HepG2 (cell line): ENCODE measurements around the gene GNA14. TPM values are rescaled to one million over a fixed set of nuclear protein-coding genes. Genes with fewer than 3 reads are reported as not detected.

Source experiments
- ATAC-seq: fragments of 200-7000 bp; cut with Tn5 transposase; 3 replicates; pipeline ENCODE4 v1.9.1; 2020; ENCODE audit warnings: mild to moderate bottlenecking, moderate library complexity
- BruUV-seq: library from RNA; stranded (reverse); fragments of 400-500 nt; replicated peaks from 2 replicates; lab custom pipeline; 2021; lab: Mats Ljungman, UMichigan
- CTCF ChIA-PET: fragments of 300-600 bp; formaldehyde crosslinking; extraction: SDS; loops from one replicate; lab custom pipeline; 2021; ENCODE audit warnings: low total read pairs, inconsistent platforms, low intra/inter-chr PET ratio; lab: Yijun Ruan, JAX
- POLR2A ChIA-PET: fragments of 350-600 bp; sonication (Branson Sonifier 250); formaldehyde crosslinking; loops from one replicate; lab custom pipeline; 2020; ENCODE audit warnings: antibody characterized with exemption, inconsistent platforms; lab: Yijun Ruan, JAX
- DNase-seq: peaks from one replicate; pipeline ENCODE4 v3.0.0-alpha.2; 2015; ENCODE audit warnings: low spot score
- FAIRE-seq: peaks from 3 replicates; lab custom pipeline; 2011; peaks lifted over from hg19 to GRCh38; lab: Jason Lieb, UNC
- H2AFZ ChIP-seq: one replicate; pipeline ENCODE4 v1.6.1; 2011; ENCODE audit warnings: low read length, inconsistent platforms
- H3K27ac ChIP-seq: fragments of 300-600 bp; 3 replicates; pipeline ENCODE4 v1.8.0; 2011; ENCODE audit warnings: mixed run types, mild to moderate bottlenecking, mixed read lengths, low read length, inconsistent platforms; ENCODE audit not compliant: insufficient read depth; ENCODE audit errors: extremely low read length
- H3K27me3 ChIP-seq, 2 experiments: fragments of 200-600 bp in 1 of 2; 2 replicates in 1 of 2; 3 replicates in 1 of 2; pipeline versions ENCODE4 v1.6.0 to v1.8.0; 2011; ENCODE audit warnings: low read length in 2 of 2, mild to moderate bottlenecking in 2 of 2, moderate library complexity in 2 of 2, inconsistent platforms in 1 of 2; ENCODE audit not compliant: insufficient read depth in 2 of 2, control insufficient read depth in 1 of 2
- H3K36me3 ChIP-seq, 2 experiments: fragments of 200-600 bp in 1 of 2; replicated peaks in 1 of 2; 2 replicates in 1 of 2; 3 replicates in 1 of 2; pipeline versions ENCODE4 v1.5.1 to v1.8.0; 2011; ENCODE audit warnings: low read length in 2 of 2, inconsistent platforms in 1 of 2; ENCODE audit not compliant: insufficient read depth in 2 of 2, control insufficient read depth in 1 of 2
- H3K4me1 ChIP-seq: 2 replicates; pipeline ENCODE4 v1.5.1; 2012; ENCODE audit warnings: low read length, inconsistent platforms; ENCODE audit not compliant: insufficient read depth
- H3K4me2 ChIP-seq: 2 replicates; pipeline ENCODE4 v1.6.0; 2011; ENCODE audit warnings: low read depth, low read length, inconsistent platforms
- H3K4me3 ChIP-seq, 3 experiments: fragments of 200-600 bp in 1 of 3; sonication (generic), shearing (Covaris generic) in 1 of 3; replicated peaks in 1 of 3; 2 replicates each; pipeline ENCODE4 v1.5.1; 2011 to 2016; ENCODE audit warnings: low read length in 3 of 3, inconsistent platforms in 2 of 3, low read depth in 2 of 3, mild to moderate bottlenecking in 2 of 3, control low read depth in 1 of 3, mixed read lengths in 1 of 3; ENCODE audit not compliant: insufficient read depth in 1 of 3
- H3K79me2 ChIP-seq: one replicate; pipeline ENCODE4 v1.6.1; 2011; ENCODE audit warnings: low read length, inconsistent platforms; ENCODE audit not compliant: insufficient read depth
- H3K9ac ChIP-seq: 2 replicates; pipeline ENCODE4 v1.6.0; 2011; ENCODE audit warnings: mild to moderate bottlenecking, low read depth, low read length, inconsistent platforms; ENCODE audit not compliant: insufficient read depth
- H3K9me3 ChIP-seq: 2 replicates; pipeline ENCODE4 v1.5.1; 2012; ENCODE audit warnings: mild to moderate bottlenecking, low read length
- H4K20me1 ChIP-seq: 2 replicates; pipeline ENCODE4 v1.6.0; 2011; ENCODE audit warnings: inconsistent platforms, mild to moderate bottlenecking, low read length, moderate library complexity; ENCODE audit not compliant: insufficient read depth
- FOSL2 ChIP-seq: sonication (generic); formaldehyde crosslinking; IDR thresholded peaks from 2 replicates; pipeline ENCODE4 v1.4.0; 2020; ENCODE audit warnings: missing genetic modification reagents
- MLX ChIP-seq: IDR thresholded peaks from 2 replicates; pipeline ENCODE4 v1.6.1; 2016
- RERE ChIP-seq: IDR thresholded peaks from 2 replicates; pipeline ENCODE4 v1.6.1; 2016; ENCODE audit warnings: low read depth, missing genetic modification reagents, missing compliant biosample characterization
- STAT5B ChIP-seq: sonication (generic); formaldehyde crosslinking; IDR thresholded peaks from 2 replicates; pipeline ENCODE4 v1.4.0; 2020; ENCODE audit warnings: missing genetic modification reagents
- SUZ12 ChIP-seq: fragments of 150-350 bp; IDR thresholded peaks from 2 replicates; pipeline ENCODE4 v1.6.1; 2014; ENCODE audit warnings: low read depth, low read length
- TBP ChIP-seq: sonication (generic); formaldehyde crosslinking; IDR thresholded peaks from 2 replicates; pipeline ENCODE4 v1.5.0; 2020; ENCODE audit warnings: missing genetic modification reagents
- ZFP36L1 ChIP-seq: sonication (generic); formaldehyde crosslinking; IDR thresholded peaks from 2 replicates; pipeline ENCODE4 v1.8.0; 2022; ENCODE audit warnings: mild to moderate bottlenecking, missing genetic modification reagents, moderate library complexity
- ZMYM4 ChIP-seq: sonication (generic); formaldehyde crosslinking; IDR thresholded peaks from 2 replicates; pipeline ENCODE4 v1.8.1; 2023; ENCODE audit warnings: mild to moderate bottlenecking, missing genetic modification reagents
- ZNF225 ChIP-seq: sonication (generic); formaldehyde crosslinking; IDR thresholded peaks from 2 replicates; pipeline ENCODE4 v1.4.0; 2020; ENCODE audit warnings: mild to moderate bottlenecking, missing genetic modification reagents
- ZNF264 ChIP-seq: sonication (generic); formaldehyde crosslinking; IDR thresholded peaks from 2 replicates; pipeline ENCODE4 v1.4.0; 2020; ENCODE audit warnings: missing genetic modification reagents
- ZNF674 ChIP-seq: sonication (generic); formaldehyde crosslinking; IDR thresholded peaks from 2 replicates; pipeline ENCODE4 v1.5.0; 2020; ENCODE audit warnings: low read depth, mild to moderate bottlenecking, missing genetic modification reagents
- ZSCAN25 ChIP-seq: sonication (generic); formaldehyde crosslinking; IDR thresholded peaks from 2 replicates; pipeline ENCODE4 v1.8.0; 2022; ENCODE audit warnings: mild to moderate bottlenecking, missing genetic modification reagents
- WGBS: methylation state at CpG from one replicate; pipeline ENCODE4 v1.1.6; 2017; ENCODE audit warnings: low lambda C conversion rate; 5-methylcytosine and 5-hydroxymethylcytosine counted together
- in situ Hi-C: cut with HindIII; loops from 2 replicates; pipeline ENCODE4 v1.10.0; 2017; ENCODE audit warnings: low pct_unique_long_range_greater_than_20kb; ENCODE audit not compliant: extremely low pct_ligation_motif_present
- intact Hi-C: fragments of 100-400 bp; cut with micrococcal nuclease; formaldehyde crosslinking; loops from one replicate; pipeline ENCODE4 v1.10.0; 2022; ENCODE audit not compliant: unreplicated experiment
- polyA plus RNA-seq, 8 experiments: library from polyadenylated mRNA; depleted of rRNA in 3 of 8; stranded (reverse) in 7 of 8; unstranded in 1 of 8; fragments of >200 nt; fragmentation: Illumina TruSeq in 4 of 8; extraction: Trizol in 4 of 8; gene quantifications; 2 replicates each; pipeline versions ENCODE4 v1.2.1 to v1.2.3, GENCODE V29; 2011 to 2016; ENCODE audit warnings: low read depth in 4 of 8, missing spikeins in 1 of 8, mixed read lengths in 1 of 8; ENCODE audit not compliant: insufficient read depth in 1 of 8
- total RNA-seq, 5 experiments: library from RNA; depleted of rRNA; stranded (reverse); fragments of >200 nt; fragmentation: Illumina TruSeq; extraction: Trizol; gene quantifications; 2 replicates each; pipeline ENCODE4 v1.2.3, GENCODE V29; 2016; ENCODE audit warnings: low read depth in 1 of 5
- TF ChIP-seq, protein P1 (sequence below): sonication (generic); formaldehyde crosslinking; IDR thresholded peaks from 2 replicates; pipeline ENCODE4 v1.9.0; 2022; ENCODE audit warnings: low read depth, missing genetic modification reagents
- TF ChIP-seq, protein P2 (sequence below): sonication (generic); formaldehyde crosslinking; IDR thresholded peaks from 2 replicates; pipeline ENCODE4 v1.8.1; 2022; ENCODE audit warnings: low read depth, mild to moderate bottlenecking, missing genetic modification reagents

GNA14 gene
- total and polyA plus RNA-seq, 2 of the 13 experiments (the other 11 are each of a cell fraction or from before 2014, with no cell fraction given) = not detected

DNA sequence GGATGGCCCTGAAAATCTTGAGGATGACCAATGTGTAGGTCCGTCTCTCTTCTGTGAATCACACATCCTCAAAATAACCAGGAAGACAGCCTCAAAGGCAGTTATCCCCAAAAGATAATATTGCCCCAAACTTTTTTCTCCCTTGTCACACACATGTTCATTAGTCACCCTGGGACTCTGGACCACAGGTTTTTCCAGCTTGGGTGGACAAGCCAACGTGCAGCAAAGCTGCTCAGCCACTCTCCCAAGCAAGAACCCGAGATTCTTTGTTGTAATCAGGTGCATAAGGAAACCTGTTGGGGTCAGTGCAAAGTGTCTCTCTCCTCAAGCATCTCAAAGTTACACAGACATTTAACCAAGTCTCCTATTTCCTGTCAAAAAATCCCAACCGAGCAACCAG, 196.6 kb downstream of the GNA14 start:
- H2AFZ ChIP-seq = no peak overlapping the region
- no peak overlapping the region for H3K9ac ChIP-seq
- in situ Hi-C loops = loop anchor here (10.0 to 25.0 kb wide), 2 partner anchors 303 to 661 kb away; no protein-coding TSS in a partner anchor
- H3K27ac ChIP-seq = no peak overlapping the region
- WGBS = 16% methylated on average over 4 of the region's 4 CpGs
- no peak overlapping the region for H3K4me2 ChIP-seq
- no peak overlapping the region for H3K4me3 ChIP-seq
- TF ChIP-seq RERE (CRISPR knock-in tag) (no peak), ZFP36L1 (CRISPR knock-in tag) (no peak), ZSCAN25 (no peak), ZNF225 (CRISPR knock-in tag) (no peak), SUZ12 (no peak), ZNF674 (CRISPR knock-in tag) (no peak), FOSL2 (CRISPR knock-in tag) (no peak), TBP (CRISPR knock-in tag) (no peak), STAT5B (CRISPR knock-in tag) (no peak), MLX (CRISPR knock-in tag) (no peak), ZMYM4 (CRISPR knock-in tag) (no peak), ZNF264 (CRISPR knock-in tag) (no peak)
- TF ChIP-seq, protein P1, sequence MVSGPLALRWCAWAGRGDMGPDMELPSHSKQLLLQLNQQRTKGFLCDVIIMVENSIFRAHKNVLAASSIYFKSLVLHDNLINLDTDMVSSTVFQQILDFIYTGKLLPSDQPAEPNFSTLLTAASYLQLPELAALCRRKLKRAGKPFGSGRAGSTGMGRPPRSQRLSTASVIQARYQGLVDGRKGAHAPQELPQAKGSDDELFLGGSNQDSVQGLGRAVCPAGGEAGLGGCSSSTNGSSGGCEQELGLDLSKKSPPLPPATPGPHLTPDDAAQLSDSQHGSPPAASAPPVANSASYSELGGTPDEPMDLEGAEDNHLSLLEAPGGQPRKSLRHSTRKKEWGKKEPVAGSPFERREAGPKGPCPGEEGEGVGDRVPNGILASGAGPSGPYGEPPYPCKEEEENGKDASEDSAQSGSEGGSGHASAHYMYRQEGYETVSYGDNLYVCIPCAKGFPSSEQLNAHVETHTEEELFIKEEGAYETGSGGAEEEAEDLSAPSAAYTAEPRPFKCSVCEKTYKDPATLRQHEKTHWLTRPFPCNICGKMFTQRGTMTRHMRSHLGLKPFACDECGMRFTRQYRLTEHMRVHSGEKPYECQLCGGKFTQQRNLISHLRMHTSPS (CRISPR knock-in tag) = no peak
- TF ChIP-seq, protein P2, sequence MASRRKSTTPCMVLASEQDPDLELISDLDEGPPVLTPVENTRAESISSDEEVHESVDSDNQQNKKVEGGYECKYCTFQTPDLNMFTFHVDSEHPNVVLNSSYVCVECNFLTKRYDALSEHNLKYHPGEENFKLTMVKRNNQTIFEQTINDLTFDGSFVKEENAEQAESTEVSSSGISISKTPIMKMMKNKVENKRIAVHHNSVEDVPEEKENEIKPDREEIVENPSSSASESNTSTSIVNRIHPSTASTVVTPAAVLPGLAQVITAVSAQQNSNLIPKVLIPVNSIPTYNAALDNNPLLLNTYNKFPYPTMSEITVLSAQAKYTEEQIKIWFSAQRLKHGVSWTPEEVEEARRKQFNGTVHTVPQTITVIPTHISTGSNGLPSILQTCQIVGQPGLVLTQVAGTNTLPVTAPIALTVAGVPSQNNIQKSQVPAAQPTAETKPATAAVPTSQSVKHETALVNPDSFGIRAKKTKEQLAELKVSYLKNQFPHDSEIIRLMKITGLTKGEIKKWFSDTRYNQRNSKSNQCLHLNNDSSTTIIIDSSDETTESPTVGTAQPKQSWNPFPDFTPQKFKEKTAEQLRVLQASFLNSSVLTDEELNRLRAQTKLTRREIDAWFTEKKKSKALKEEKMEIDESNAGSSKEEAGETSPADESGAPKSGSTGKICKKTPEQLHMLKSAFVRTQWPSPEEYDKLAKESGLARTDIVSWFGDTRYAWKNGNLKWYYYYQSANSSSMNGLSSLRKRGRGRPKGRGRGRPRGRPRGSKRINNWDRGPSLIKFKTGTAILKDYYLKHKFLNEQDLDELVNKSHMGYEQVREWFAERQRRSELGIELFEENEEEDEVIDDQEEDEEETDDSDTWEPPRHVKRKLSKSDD = no peak
- TF ChIP-seq, all 625 proteins: peak for 0
- Histone ChIP-seq H3K9me3 (peaks cover 5% of the 10 kb centered on the region; the same call in 1 of the 2 replicates), H3K4me1 (no peaks in the 10 kb centered on the region), H3K79me2 (no peaks in the 10 kb centered on the region), H4K20me1 (no peaks in the 10 kb centered on the region), H3K36me3 (no peaks in the 10 kb centered on the region), H3K27me3 (peaks cover 0 to 34% of the 10 kb centered on the region in 2 experiments; a peak in 2 of 5 replicates)
- CTCF ChIA-PET = no interaction called here
- no TSS peak for BruUV-seq
- intact Hi-C loops = no loop called here
- no peak for FAIRE-seq
- ATAC-seq = no peak
- POLR2A ChIA-PET = no interaction called here
- DNase-seq = no peak
